ENCODE measurements around the gene MDC1.
A peak's percentile ranks its signal among the peaks of the same experiment; 100 is the strongest.
"Not testable (repeated sequence)": the region's sequence is repeated elsewhere in the genome, so short reads cannot be mapped to it uniquely, and the experiment has no call there.

Gene MDC1

GRCh38 chr6:30725713-30726505, 8.8 kb upstream of the MDC1 start:
- DNase-seq (ENCODE audit: low read depth) = no peak

GRCh38 chr6:30724906-30725667, 8.0 kb upstream of the MDC1 start:
- no peak for DNase-seq (ENCODE audit: low read depth)

GRCh38 chr6:30723843-30724741, 7.0 kb upstream of the MDC1 start:
- not testable (repeated sequence) for DNase-seq (ENCODE audit: low read depth)

GRCh38 chr6:30723159-30723842, 6.2 kb upstream of the MDC1 start:
- DNase-seq (ENCODE audit: low read depth) = not testable (repeated sequence)

GRCh38 chr6:30722280-30723112, 5.4 kb upstream of the MDC1 start:
- DNase-seq (ENCODE audit: low read depth) = peak; percentile 81

- DNase-seq (ENCODE audit: low read depth) = not testable (repeated sequence)
These were observed 4.9 kb upstream of the MDC1 start for GRCh38 chr6:30722025-30722279.

GRCh38 chr6:30721198-30722024, 4.3 kb upstream of the MDC1 start:
- peak; percentile 92 for DNase-seq (ENCODE audit: low read depth)

GRCh38 chr6:30720738-30721197, 3.7 kb upstream of the MDC1 start:
- DNase-seq (ENCODE audit: low read depth) = no peak

- DNase-seq (ENCODE audit: low read depth) = peak; percentile 92
These were observed 3.0 kb upstream of the MDC1 start, which contains the start of gene TUBB for GRCh38 chr6:30719791-30720737. Gene TUBB, plus strand, starts transcription at chr6:30720352. Its CDS starts 155 bp downstream, at chr6:30720507.

GRCh38 chr6:30719356-30719755, 2.3 kb upstream of the MDC1 start:
- DNase-seq (ENCODE audit: low read depth) = no peak

- DNase-seq (ENCODE audit: low read depth) = not testable (repeated sequence)
These were observed 1.0 kb upstream of the MDC1 start for GRCh38 chr6:30717845-30718720.

GRCh38 chr6:30716879-30717128, 277 bp downstream of the MDC1 start:
- no peak for DNase-seq (ENCODE audit: low read depth)

- DNase-seq (ENCODE audit: low read depth) = no peak
These were observed 2.8 kb downstream of the MDC1 start for GRCh38 chr6:30714263-30714662.

GRCh38 chr6:30712441-30712945, 4.6 kb downstream of the MDC1 start:
- DNase-seq (ENCODE audit: low read depth) = no peak

- DNase-seq (ENCODE audit: low read depth) = no peak
These were observed 5.2 kb downstream of the MDC1 start for GRCh38 chr6:30711758-30712380.

- no peak for DNase-seq (ENCODE audit: low read depth)
These were observed 7.8 kb downstream of the MDC1 start for GRCh38 chr6:30709101-30709868.
